HEK293 (cell line): ENCODE measurements around the gene CAND2.
A peak's percentile ranks its signal among the peaks of the same experiment; 100 is the strongest.

Experiments
- BCL11A ChIP-seq: fragments of 450-650 bp; formaldehyde crosslinking; IDR thresholded peaks from 2 replicates; pipeline ENCODE4 v1.5.1; 2016; ENCODE audit warnings: low read depth, missing biosample characterization, missing genetic modification characterization
- INSM2 ChIP-seq: fragments of 450-650 bp; formaldehyde crosslinking; IDR thresholded peaks from 2 replicates; pipeline ENCODE4 v1.5.1; 2016; ENCODE audit warnings: missing biosample characterization, missing genetic modification characterization
- KLF16 ChIP-seq: fragments of 450-650 bp; formaldehyde crosslinking; IDR thresholded peaks from 2 replicates; pipeline ENCODE4 v1.5.1; 2017; ENCODE audit warnings: missing biosample characterization, missing genetic modification characterization
- KLF9 ChIP-seq: fragments of 450-650 bp; formaldehyde crosslinking; IDR thresholded peaks from 2 replicates; pipeline ENCODE4 v1.5.1; 2016; ENCODE audit warnings: missing biosample characterization, missing genetic modification characterization, low read depth
- MYNN ChIP-seq: fragments of 450-650 bp; formaldehyde crosslinking; IDR thresholded peaks from 2 replicates; pipeline ENCODE4 v1.5.1; 2016; ENCODE audit warnings: missing biosample characterization, missing genetic modification characterization, borderline replicate concordance
- OSR2 ChIP-seq: fragments of 450-650 bp; formaldehyde crosslinking; IDR thresholded peaks from 2 replicates; pipeline ENCODE4 v1.5.1; 2016; ENCODE audit warnings: missing biosample characterization, missing genetic modification characterization
- OVOL3 ChIP-seq: fragments of 450-650 bp; formaldehyde crosslinking; IDR thresholded peaks from 2 replicates; pipeline ENCODE4 v1.5.1; 2016; ENCODE audit warnings: missing biosample characterization, missing genetic modification characterization
- PRDM10 ChIP-seq: fragments of 450-650 bp; formaldehyde crosslinking; IDR thresholded peaks from 2 replicates; pipeline ENCODE4 v1.5.1; 2016; ENCODE audit warnings: missing biosample characterization, missing genetic modification characterization
- PRDM2 ChIP-seq: fragments of 450-650 bp; formaldehyde crosslinking; IDR thresholded peaks from 2 replicates; pipeline ENCODE4 v1.5.1; 2016; ENCODE audit warnings: missing biosample characterization, missing genetic modification characterization, borderline replicate concordance
- PRDM4 ChIP-seq: fragments of 450-650 bp; formaldehyde crosslinking; IDR thresholded peaks from 2 replicates; pipeline ENCODE4 v1.5.1; 2017; ENCODE audit warnings: missing biosample characterization, missing genetic modification characterization
- TCF7L2 ChIP-seq: IDR thresholded peaks from 2 replicates; pipeline ENCODE4 v1.6.1; 2011; ENCODE audit warnings: low read depth, mild to moderate bottlenecking, inconsistent platforms, low read length, moderate library complexity, borderline replicate concordance
- ZBTB21 ChIP-seq: fragments of 450-650 bp; formaldehyde crosslinking; IDR thresholded peaks from 2 replicates; pipeline ENCODE4 v1.5.1; 2017; ENCODE audit warnings: missing biosample characterization, missing genetic modification characterization
- ZNF10 ChIP-seq: fragments of 450-650 bp; formaldehyde crosslinking; IDR thresholded peaks from 2 replicates; pipeline ENCODE4 v1.5.1; 2017; ENCODE audit warnings: missing biosample characterization, missing genetic modification characterization
- ZNF19 ChIP-seq: fragments of 450-650 bp; formaldehyde crosslinking; IDR thresholded peaks from 2 replicates; pipeline ENCODE4; 2016; ENCODE audit warnings: missing biosample characterization, missing genetic modification characterization, low read depth
- ZNF76 ChIP-seq: fragments of 450-650 bp; formaldehyde crosslinking; IDR thresholded peaks from 2 replicates; pipeline ENCODE4; 2016; ENCODE audit warnings: low read depth, missing biosample characterization, missing genetic modification characterization, borderline replicate concordance
- ZNF792 ChIP-seq: fragments of 450-650 bp; formaldehyde crosslinking; IDR thresholded peaks from 2 replicates; pipeline ENCODE4 v1.5.1; 2016; ENCODE audit warnings: missing biosample characterization, missing genetic modification characterization
- TF ChIP-seq, protein P1 (sequence below): fragments of 450-650 bp; formaldehyde crosslinking; IDR thresholded peaks from 2 replicates; pipeline ENCODE4 v1.5.1; 2016; ENCODE audit warnings: missing biosample characterization, missing genetic modification characterization

The CAND2 gene

DNA sequence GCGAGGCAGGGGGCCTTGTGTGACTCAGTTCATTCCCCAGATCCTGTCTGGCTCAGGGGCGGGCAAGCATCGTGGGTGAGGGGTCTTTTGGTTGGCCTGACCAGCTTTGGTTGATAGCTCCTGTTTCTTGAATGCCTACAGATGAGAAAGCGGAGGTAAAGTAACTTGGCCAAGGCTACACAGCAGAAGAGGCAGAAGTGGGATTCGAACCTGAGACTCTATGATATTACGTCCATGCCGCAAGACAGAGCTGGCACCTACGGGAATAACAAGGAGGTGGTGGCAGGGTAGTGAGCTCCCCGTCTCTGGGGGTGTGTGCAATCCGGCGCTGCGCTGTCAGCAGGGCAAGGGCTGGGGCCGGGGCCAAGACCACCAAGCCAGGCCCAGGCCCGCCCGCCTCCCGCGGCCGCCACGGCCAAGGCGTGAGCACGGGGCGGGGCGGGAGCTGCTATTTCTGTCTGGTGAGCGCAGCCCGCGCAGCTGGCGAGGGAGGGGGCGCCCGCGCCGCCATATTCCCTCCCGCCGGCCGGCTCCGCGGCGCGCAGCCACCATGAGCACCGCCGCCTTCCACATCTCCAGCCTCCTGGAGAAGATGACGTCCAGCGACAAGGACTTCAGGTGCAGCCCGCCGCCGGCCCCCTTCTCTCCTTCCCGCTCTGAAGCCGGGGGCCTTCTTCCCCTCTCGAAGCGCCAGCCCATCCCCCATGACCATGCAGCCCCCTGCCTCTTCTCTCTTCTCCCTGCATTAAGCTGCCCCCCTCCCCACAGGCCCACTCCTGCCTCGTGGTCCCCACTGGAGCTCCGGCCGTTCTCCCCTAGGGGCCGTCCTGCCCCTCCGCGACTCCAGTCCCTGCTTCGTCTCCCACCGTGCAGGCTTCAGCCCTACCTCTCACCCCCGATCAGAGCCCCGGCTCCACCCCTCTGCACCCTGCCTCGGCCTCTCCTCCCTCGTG lies at the start of gene CAND2 (continued):
- TF ChIP-seq PRDM10 (peak; percentile 27), ZBTB21 (tag by site-specific recombination) (0 out of 2 replicates have a peak, but pooled peaks have one; percentile 45), BCL11A (tag by site-specific recombination) (no peak), KLF16 (tag by site-specific recombination) (peak; percentile 61; the same call in 1 of the 2 replicates), OSR2 (peak; percentile 61), ZNF19 (tag by site-specific recombination) (no peak), TCF7L2 (no peak), OVOL3 (tag by site-specific recombination) (no peak), KLF9 (tag by site-specific recombination) (peak; percentile 27), MYNN (tag by site-specific recombination) (peak; percentile 7; the same call in 1 of the 2 replicates), ZNF792 (tag by site-specific recombination) (0 out of 2 replicates have a peak, but pooled peaks have one; percentile 30), ZNF10 (tag by site-specific recombination) (0 out of 2 replicates have a peak, but pooled peaks have one; percentile 24), PRDM2 (no peak), PRDM4 (peak; percentile 13; the same call in 1 of the 2 replicates), INSM2 (0 out of 2 replicates have a peak, but pooled peaks have one; percentile 14), ZNF76 (tag by site-specific recombination) (0 out of 2 replicates have a peak, but pooled peaks have one; percentile 46)
- TF ChIP-seq, protein P1, sequence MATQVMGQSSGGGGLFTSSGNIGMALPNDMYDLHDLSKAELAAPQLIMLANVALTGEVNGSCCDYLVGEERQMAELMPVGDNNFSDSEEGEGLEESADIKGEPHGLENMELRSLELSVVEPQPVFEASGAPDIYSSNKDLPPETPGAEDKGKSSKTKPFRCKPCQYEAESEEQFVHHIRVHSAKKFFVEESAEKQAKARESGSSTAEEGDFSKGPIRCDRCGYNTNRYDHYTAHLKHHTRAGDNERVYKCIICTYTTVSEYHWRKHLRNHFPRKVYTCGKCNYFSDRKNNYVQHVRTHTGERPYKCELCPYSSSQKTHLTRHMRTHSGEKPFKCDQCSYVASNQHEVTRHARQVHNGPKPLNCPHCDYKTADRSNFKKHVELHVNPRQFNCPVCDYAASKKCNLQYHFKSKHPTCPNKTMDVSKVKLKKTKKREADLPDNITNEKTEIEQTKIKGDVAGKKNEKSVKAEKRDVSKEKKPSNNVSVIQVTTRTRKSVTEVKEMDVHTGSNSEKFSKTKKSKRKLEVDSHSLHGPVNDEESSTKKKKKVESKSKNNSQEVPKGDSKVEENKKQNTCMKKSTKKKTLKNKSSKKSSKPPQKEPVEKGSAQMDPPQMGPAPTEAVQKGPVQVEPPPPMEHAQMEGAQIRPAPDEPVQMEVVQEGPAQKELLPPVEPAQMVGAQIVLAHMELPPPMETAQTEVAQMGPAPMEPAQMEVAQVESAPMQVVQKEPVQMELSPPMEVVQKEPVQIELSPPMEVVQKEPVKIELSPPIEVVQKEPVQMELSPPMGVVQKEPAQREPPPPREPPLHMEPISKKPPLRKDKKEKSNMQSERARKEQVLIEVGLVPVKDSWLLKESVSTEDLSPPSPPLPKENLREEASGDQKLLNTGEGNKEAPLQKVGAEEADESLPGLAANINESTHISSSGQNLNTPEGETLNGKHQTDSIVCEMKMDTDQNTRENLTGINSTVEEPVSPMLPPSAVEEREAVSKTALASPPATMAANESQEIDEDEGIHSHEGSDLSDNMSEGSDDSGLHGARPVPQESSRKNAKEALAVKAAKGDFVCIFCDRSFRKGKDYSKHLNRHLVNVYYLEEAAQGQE: peak; percentile 31; the same call in 1 of the 2 replicates
